PFSK-1 (cell line): ENCODE data around the gene ITGAL.

Source experiments
- FOXP2 ChIP-seq: optimal IDR thresholded peaks from 2 replicates; pipeline ENCODE3; 2011; ENCODE audit warnings: borderline replicate concordance, control low read depth, inconsistent platforms; ENCODE audit not compliant: insufficient read depth; ENCODE audit errors: extremely low read length, extremely low read depth
- POLR2AphosphoS5 ChIP-seq: IDR thresholded peaks from 2 replicates; pipeline ENCODE4 v1.6.1; 2012; ENCODE audit warnings: low read depth, mild to moderate bottlenecking, control low read depth, low read length, moderate library complexity
- TF ChIP-seq, protein P1 (sequence below), 2 experiments: IDR thresholded peaks; 2 replicates each; pipeline versions ENCODE4 v1.6.1 to v1.8.0; 2011 to 2012; ENCODE audit warnings: low read depth in 2 of 2, low read length in 2 of 2, control low read depth in 1 of 2, inconsistent platforms in 1 of 2, mild to moderate bottlenecking in 1 of 2, moderate library complexity in 1 of 2; ENCODE audit not compliant: insufficient read depth in 1 of 2

DNA sequence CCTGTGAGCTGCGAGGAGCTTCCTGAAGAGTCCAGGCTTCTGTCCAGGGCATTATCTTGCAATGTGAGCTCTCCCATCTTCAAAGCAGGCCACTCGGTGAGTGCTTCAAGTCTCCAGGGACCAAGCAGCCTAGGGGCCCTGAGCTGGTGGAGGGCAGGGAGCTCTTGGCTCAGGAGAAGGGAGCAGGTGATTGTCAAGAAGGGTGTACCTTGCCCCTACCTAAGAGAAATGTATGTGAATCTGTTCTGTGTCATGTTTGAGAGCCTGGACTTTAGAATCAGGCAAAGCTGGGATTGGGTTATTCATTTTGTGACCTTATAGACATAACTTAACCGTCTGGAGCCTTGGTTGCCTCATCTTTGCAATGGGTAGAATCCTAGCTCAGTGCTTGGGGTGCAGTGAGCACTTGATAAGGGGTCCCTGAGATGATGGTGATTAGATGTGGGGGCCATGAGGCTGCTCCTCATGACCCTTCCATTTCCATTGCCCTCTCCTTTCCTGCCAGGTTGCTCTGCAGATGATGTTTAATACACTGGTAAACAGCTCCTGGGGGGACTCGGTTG is 37.9 kb downstream of the ITGAL start:
- TF ChIP-seq POLR2AphosphoS5: no peak
- no peak for TF ChIP-seq FOXP2
- TF ChIP-seq, protein P1, sequence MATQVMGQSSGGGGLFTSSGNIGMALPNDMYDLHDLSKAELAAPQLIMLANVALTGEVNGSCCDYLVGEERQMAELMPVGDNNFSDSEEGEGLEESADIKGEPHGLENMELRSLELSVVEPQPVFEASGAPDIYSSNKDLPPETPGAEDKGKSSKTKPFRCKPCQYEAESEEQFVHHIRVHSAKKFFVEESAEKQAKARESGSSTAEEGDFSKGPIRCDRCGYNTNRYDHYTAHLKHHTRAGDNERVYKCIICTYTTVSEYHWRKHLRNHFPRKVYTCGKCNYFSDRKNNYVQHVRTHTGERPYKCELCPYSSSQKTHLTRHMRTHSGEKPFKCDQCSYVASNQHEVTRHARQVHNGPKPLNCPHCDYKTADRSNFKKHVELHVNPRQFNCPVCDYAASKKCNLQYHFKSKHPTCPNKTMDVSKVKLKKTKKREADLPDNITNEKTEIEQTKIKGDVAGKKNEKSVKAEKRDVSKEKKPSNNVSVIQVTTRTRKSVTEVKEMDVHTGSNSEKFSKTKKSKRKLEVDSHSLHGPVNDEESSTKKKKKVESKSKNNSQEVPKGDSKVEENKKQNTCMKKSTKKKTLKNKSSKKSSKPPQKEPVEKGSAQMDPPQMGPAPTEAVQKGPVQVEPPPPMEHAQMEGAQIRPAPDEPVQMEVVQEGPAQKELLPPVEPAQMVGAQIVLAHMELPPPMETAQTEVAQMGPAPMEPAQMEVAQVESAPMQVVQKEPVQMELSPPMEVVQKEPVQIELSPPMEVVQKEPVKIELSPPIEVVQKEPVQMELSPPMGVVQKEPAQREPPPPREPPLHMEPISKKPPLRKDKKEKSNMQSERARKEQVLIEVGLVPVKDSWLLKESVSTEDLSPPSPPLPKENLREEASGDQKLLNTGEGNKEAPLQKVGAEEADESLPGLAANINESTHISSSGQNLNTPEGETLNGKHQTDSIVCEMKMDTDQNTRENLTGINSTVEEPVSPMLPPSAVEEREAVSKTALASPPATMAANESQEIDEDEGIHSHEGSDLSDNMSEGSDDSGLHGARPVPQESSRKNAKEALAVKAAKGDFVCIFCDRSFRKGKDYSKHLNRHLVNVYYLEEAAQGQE (IDR thresholded peaks at IDR 0.05; ENCODE audit: insufficient read depth in 1 of 2, low read depth in 2 of 2, low read length in 2 of 2): no peak
